ENCODE measurements around the gene CHRNA4. TPM values are rescaled to one million over a fixed set of nuclear protein-coding genes. Genes with fewer than 3 reads are reported as not detected.
"Not testable (repeated sequence)": the region's sequence is repeated elsewhere in the genome, so short reads cannot be mapped to it uniquely, and the experiment has no call there.

Gene CHRNA4
- total and polyA plus RNA-seq, 12 donors, result 0.06 to 0.57 (median 0.26) TPM; not detected in 5

DNA sequence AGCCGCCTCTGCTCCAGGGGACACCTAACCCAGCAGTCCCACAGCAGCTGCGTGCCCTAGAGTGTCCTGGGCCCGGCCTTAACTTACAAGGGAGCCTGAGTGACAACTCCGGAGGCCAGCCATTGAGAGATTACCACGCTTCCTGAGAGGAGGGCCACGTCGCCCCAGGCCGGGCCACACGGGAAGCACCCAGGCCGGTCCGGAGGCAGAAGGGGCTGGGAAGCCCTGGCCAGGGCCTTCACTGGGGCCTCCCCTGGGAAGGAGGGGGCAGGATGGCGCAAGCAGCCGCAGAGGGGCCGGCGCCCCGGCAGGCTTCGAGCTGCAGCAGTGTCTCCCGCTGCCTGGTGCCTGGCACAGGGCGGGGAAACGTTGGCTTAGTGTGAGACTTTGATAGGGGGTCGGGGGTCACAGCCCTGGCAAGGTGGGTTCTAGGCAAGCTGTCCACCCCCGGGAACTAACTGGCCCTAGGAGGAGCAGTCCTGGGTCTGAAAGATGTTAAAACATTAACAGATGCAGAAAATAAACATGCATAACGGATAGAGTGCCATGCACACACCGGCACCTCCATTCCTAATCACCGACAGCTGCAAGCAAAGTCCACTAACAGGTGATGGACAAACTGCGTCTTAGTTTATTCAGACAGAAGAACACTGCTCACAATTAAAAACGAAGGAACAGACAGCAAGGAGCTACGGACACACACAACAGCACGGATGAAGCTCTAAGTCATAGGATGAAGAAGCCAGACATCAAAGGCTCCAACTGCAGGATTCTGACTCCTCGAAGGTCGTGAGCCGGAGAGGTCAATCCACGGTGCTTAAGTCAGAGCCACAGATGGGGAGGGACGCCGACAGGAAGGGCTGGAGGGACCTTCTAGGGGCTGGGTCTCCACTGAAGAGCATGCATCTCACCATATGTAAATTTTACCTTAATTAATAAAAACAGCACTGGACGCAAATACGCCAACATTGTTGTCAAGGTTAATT is 17.4 kb downstream of the CHRNA4 start:
- no peak for DNase-seq
- no peaks in the 10 kb centered on the region for H3K27me3 ChIP-seq
- no peaks in the 10 kb centered on the region for H3K4me1 ChIP-seq (replicated peaks in 1 of 2)
- intact Hi-C loops (cut with DNase I), result no loop called here
- 61 to 73% (median 70%) methylated on average over 29 to 37 of the region's 37 CpGs for WGBS, 4 donors
- no peaks in the 10 kb centered on the region for H3K36me3 ChIP-seq (replicated peaks in 1 of 2)
- H3K4me3 ChIP-seq, result no peak overlapping the region
- TF ChIP-seq POLR2A (IDR thresholded peaks at IDR 0.05) (no peak), CTCF (IDR thresholded peaks at IDR 0.05) (no peak)
- H3K27ac ChIP-seq, result no peak overlapping the region
- H3K9me3 ChIP-seq (replicated peaks in 1 of 3), result no peaks in the 10 kb centered on the region

- Histone ChIP-seq H3K4me1 (replicated peaks in 1 of 2) (no peaks in the 10 kb centered on the region), H3K36me3 (replicated peaks in 1 of 2) (no peaks in the 10 kb centered on the region), H3K4me3 (no peak overlapping the region), H3K27ac (no peak overlapping the region), H3K9me3 (replicated peaks in 1 of 3) (no peaks in the 10 kb centered on the region), H3K27me3 (no peaks in the 10 kb centered on the region)
- DNase-seq, result no peak
- TF ChIP-seq POLR2A (IDR thresholded peaks at IDR 0.05) (no peak), CTCF (IDR thresholded peaks at IDR 0.05) (no peak)
- intact Hi-C loops (cut with DNase I), result no loop called here
- WGBS, 4 donors, result 92 to 96% (median 92%) methylated on average over 39 to 59 of the region's 59 CpGs
Observed at GRCh38 chr20:63342561-63343459, 18.3 kb downstream of the CHRNA4 start.

- H3K27me3 ChIP-seq; H3K4me3 ChIP-seq; H3K27ac ChIP-seq; H3K4me1 ChIP-seq (replicated peaks in 1 of 2); DNase-seq; H3K36me3 ChIP-seq (replicated peaks in 1 of 2); intact Hi-C loops (cut with DNase I); H3K9me3 ChIP-seq (replicated peaks in 1 of 3): not testable (repeated sequence)
- WGBS, 4 donors, result 68 to 75% (median 71%) methylated on average over 10 of the region's 10 CpGs
Observed at GRCh38 chr20:63340158-63340688, 20.9 kb downstream of the CHRNA4 start.

DNA sequence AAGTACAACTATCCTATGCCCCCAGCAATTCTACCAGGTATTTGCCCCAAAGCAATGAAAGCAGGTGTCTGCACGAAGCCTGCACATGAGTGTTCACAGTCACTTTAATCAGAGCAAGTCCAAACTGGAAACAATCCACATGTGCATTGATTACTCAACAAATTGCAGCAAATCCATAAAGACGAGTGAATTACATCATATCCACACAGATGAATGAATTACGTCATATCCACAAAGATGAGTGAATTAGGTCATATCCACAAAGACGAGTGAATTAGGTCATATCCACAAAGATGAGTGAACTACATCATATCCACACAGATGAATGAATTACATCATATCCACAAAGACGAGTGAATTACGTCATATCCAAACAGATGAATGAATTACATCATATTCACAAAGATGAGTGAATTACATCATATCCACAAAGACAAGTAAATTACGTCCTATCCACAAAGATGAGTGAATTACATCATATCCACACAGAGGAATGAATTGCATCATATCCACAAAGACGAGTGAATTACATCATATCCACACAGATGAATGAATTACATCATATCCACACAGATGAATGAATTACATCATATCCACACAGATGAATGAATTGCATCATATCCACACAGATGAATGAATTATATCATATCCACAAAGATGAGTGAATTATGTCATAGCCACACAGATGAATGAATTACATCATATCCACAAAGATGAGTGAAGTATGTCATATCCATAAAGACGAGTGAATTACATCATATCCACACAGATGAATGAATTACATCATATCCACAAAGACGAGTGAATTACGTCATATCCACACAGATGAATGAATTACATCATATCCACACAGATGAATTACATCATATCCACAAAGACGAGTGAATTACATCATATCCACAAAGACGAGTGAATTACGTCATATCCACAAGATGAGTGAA is 21.7 kb downstream of the CHRNA4 start:
- intact Hi-C loops (cut with DNase I); H3K9me3 ChIP-seq (replicated peaks in 1 of 3); H3K36me3 ChIP-seq (replicated peaks in 1 of 2); H3K4me3 ChIP-seq; H3K27me3 ChIP-seq; H3K4me1 ChIP-seq (replicated peaks in 1 of 2); H3K27ac ChIP-seq; DNase-seq: not testable (repeated sequence)
- 65 to 68% (median 67%) methylated on average over 14 of the region's 14 CpGs for WGBS, 4 donors
